HepG2 (cell line): ENCODE measurements around the gene CCDC106. TPM values are rescaled to one million over a fixed set of nuclear protein-coding genes. Genes with fewer than 3 reads are reported as not detected.

Source experiments
- NFRKB ChIP-seq: fragments of 450-650 bp; IDR thresholded peaks from 2 replicates; pipeline ENCODE4 v1.6.1; 2017
- TEAD3 ChIP-seq: optimal IDR thresholded peaks from 2 replicates; pipeline ENCODE3; 2016; ENCODE audit warnings: borderline replicate concordance
- ZEB1 ChIP-seq: IDR thresholded peaks from 2 replicates; pipeline ENCODE4 v1.6.1; 2012; ENCODE audit warnings: mild to moderate bottlenecking, low read depth, inconsistent platforms; ENCODE audit not compliant: insufficient replicate concordance
- ZFAT ChIP-seq: sonication (generic); formaldehyde crosslinking; conservative IDR thresholded peaks from 2 replicates; pipeline ENCODE4 v1.8.1; 2023; ENCODE audit warnings: missing genetic modification reagents, inconsistent platforms
- ZNF280D ChIP-seq: sonication (generic); formaldehyde crosslinking; IDR thresholded peaks from 2 replicates; pipeline ENCODE4 v1.5.1; 2020; ENCODE audit warnings: mild to moderate bottlenecking, missing genetic modification reagents
- ZNF496 ChIP-seq: sonication (generic); formaldehyde crosslinking; IDR thresholded peaks from 2 replicates; pipeline ENCODE4 v1.8.1; 2023; ENCODE audit warnings: mild to moderate bottlenecking, moderate library complexity, missing genetic modification reagents; ENCODE audit not compliant: insufficient replicate concordance
- ZNF660 ChIP-seq: sonication (generic); formaldehyde crosslinking; IDR thresholded peaks from 2 replicates; pipeline ENCODE4 v1.5.1; 2020; ENCODE audit warnings: mild to moderate bottlenecking, low read depth, missing genetic modification reagents, borderline replicate concordance
- polyA plus RNA-seq, 8 experiments: library from polyadenylated mRNA; depleted of rRNA in 3 of 8; stranded (reverse) in 7 of 8; unstranded in 1 of 8; fragments of >200 nt; fragmentation: Illumina TruSeq in 4 of 8; extraction: Trizol in 4 of 8; gene quantifications; 2 replicates each; pipeline versions ENCODE4 v1.2.1 to v1.2.3, GENCODE V29; 2011 to 2016; ENCODE audit warnings: low read depth in 4 of 8, missing spikeins in 1 of 8, mixed read lengths in 1 of 8; ENCODE audit not compliant: insufficient read depth in 1 of 8
- total RNA-seq, 5 experiments: library from RNA; depleted of rRNA; stranded (reverse); fragments of >200 nt; fragmentation: Illumina TruSeq; extraction: Trizol; gene quantifications; 2 replicates each; pipeline ENCODE4 v1.2.3, GENCODE V29; 2016; ENCODE audit warnings: low read depth in 1 of 5
- TF ChIP-seq, protein P1 (sequence below): sonication (generic); formaldehyde crosslinking; IDR thresholded peaks from 2 replicates; pipeline ENCODE4 v1.8.0; 2022; ENCODE audit warnings: mild to moderate bottlenecking, missing genetic modification reagents, borderline replicate concordance

The CCDC106 gene
- total and polyA plus RNA-seq, 2 of the 13 experiments (the other 11 are each of a cell fraction or from before 2014, with no cell fraction given): 4.7 to 8.8 TPM

DNA sequence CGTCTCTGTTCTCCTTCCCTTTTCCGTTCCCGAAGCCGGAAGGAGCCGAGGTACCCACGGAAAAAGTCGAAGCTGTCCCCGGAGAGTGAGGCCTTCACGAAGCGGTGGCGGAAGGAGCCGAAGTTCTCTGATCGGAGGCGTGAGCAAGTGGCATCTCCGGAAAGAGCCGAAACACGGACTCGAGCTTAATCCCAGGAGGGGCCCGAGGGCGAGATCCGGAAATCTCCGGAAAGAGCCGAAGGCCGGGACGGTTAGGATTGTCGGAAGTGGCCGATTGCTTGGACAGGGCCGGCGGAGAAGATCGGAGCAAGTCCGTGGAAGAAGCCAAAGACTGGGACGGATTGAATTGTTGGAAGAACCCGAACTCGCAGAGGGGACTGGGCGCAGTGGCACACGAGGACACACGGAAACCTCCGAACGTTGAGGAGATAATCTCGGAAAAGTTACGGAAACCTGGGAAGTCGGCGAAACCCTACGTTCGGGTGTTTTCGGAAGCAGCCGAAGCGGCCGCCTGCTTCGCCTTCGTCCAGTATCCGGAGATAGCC lies 6.4 kb downstream of the CCDC106 start (continued):
- TF ChIP-seq ZNF660 (no peak), ZNF496 (CRISPR knock-in tag) (no peak), ZEB1 (no peak), ZNF280D (no peak), ZFAT (CRISPR knock-in tag) (no peak), NFRKB (no peak), TEAD3 (CRISPR knock-in tag) (no peak)
- TF ChIP-seq, protein P1, sequence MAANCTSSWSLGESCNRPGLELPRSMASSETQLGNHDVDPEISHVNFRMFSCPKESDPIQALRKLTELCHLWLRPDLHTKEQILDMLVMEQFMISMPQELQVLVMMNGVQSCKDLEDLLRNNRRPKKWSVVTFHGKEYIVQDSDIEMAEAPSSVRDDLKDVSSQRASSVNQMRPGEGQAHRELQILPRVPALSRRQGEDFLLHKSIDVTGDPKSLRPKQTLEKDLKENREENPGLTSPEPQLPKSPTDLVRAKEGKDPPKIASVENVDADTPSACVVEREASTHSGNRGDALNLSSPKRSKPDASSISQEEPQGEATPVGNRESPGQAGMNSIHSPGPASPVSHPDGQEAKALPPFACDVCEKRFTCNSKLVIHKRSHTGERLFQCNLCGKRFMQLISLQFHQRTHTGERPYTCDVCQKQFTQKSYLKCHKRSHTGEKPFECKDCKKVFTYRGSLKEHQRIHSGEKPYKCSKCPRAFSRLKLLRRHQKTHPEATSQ (CRISPR knock-in tag): no peak
